ENCODE data around the gene TRIM29. TPM values are rescaled to one million over a fixed set of nuclear protein-coding genes. Genes with fewer than 3 reads are reported as not detected.

TRIM29 gene
- total RNA-seq, 2 donors from 2014 or later: not detected

GRCh38 chr11:120098503-120099020 is 39.4 kb downstream of the TRIM29 start:
- Histone ChIP-seq H3K27ac (ENCODE audit: low read depth, low read length) (no peak overlapping the region), H3K36me3 (ENCODE audit: control insufficient read depth, insufficient read depth, low read length) (no peaks in the 10 kb centered on the region), H3K27me3 (ENCODE audit: control insufficient read depth, insufficient read depth, low read length, poor library complexity, severe bottlenecking) (no peaks in the 10 kb centered on the region), H3K9ac (ENCODE audit: extremely low read depth, low read length, poor library complexity, severe bottlenecking) (no peak overlapping the region), H3K9me3 (ENCODE audit: control insufficient read depth, low read length) (no peaks in the 10 kb centered on the region), H3K4me1 (ENCODE audit: control insufficient read depth, insufficient read depth, low read length) (peaks cover 22% of the 10 kb centered on the region), H3K4me3 (ENCODE audit: low read length) (no peak overlapping the region)
- Mint-ChIP-seq H3K9me3 (no peaks in the 10 kb centered on the region), H3K4me1 (peaks cover 30% of the 10 kb centered on the region), H3K27ac (no peak overlapping the region), H3K4me3 (no peak overlapping the region), H3K36me3 (ENCODE audit: low read depth) (no peaks in the 10 kb centered on the region), H3K27me3 (ENCODE audit: insufficient read depth) (peaks cover 87% of the 10 kb centered on the region)
- TF ChIP-seq CTCF (conservative IDR thresholded peaks at IDR 0.05): no peak
- DNase-seq: no peak
- WGBS, 2 experiments (ENCODE audit: insufficient coverage in 1 of 2, insufficient read length in 1 of 2): 88 to 92% methylated on average over 9 to 14 of the region's 14 CpGs

GRCh38 chr11:120097721-120098385 is 40.1 kb downstream of the TRIM29 start:
- peaks cover 22% of the 10 kb centered on the region for H3K4me1 ChIP-seq (ENCODE audit: control insufficient read depth, insufficient read depth, low read length)
- Mint-ChIP-seq H3K9me3 (no peaks in the 10 kb centered on the region), H3K27ac (peak overlapping the region; percentile 89), H3K4me3 (peak overlapping the region; percentile 8), H3K36me3 (ENCODE audit: low read depth) (no peaks in the 10 kb centered on the region), H3K27me3 (ENCODE audit: insufficient read depth) (peaks cover 85% of the 10 kb centered on the region), H3K4me1 (peaks cover 30% of the 10 kb centered on the region)
- DNase-seq: peak; percentile 80
- no peak for TF ChIP-seq CTCF (conservative IDR thresholded peaks at IDR 0.05)
- WGBS, 2 experiments (ENCODE audit: insufficient coverage in 1 of 2, insufficient read length in 1 of 2): 59 to 67% methylated on average over 10 of the region's 10 CpGs
- no peaks in the 10 kb centered on the region for H3K36me3 ChIP-seq (ENCODE audit: control insufficient read depth, insufficient read depth, low read length)
- H3K27me3 ChIP-seq (ENCODE audit: control insufficient read depth, insufficient read depth, low read length, poor library complexity, severe bottlenecking): no peaks in the 10 kb centered on the region
- H3K9me3 ChIP-seq (ENCODE audit: control insufficient read depth, low read length): no peaks in the 10 kb centered on the region
- peak overlapping the region; percentile 48 for H3K9ac ChIP-seq (ENCODE audit: extremely low read depth, low read length, poor library complexity, severe bottlenecking)
- no peak overlapping the region for H3K27ac ChIP-seq (ENCODE audit: low read depth, low read length)
- H3K4me3 ChIP-seq (ENCODE audit: low read length): no peak overlapping the region

GRCh38 chr11:120096369-120097191 is 41.3 kb downstream of the TRIM29 start:
- TF ChIP-seq CTCF (conservative IDR thresholded peaks at IDR 0.05): no peak
- no peaks in the 10 kb centered on the region for H3K36me3 ChIP-seq (ENCODE audit: control insufficient read depth, insufficient read depth, low read length)
- H3K27ac ChIP-seq (ENCODE audit: low read depth, low read length): peak overlapping the region; percentile 5
- peaks cover 79% of the 10 kb centered on the region for H3K27me3 Mint-ChIP-seq (ENCODE audit: insufficient read depth)
- peaks cover 22% of the 10 kb centered on the region for H3K4me1 ChIP-seq (ENCODE audit: control insufficient read depth, insufficient read depth, low read length)
- no peaks in the 10 kb centered on the region for H3K9me3 Mint-ChIP-seq
- no peak overlapping the region for H3K4me3 ChIP-seq (ENCODE audit: low read length)
- peak overlapping the region; percentile 48 for H3K9ac ChIP-seq (ENCODE audit: extremely low read depth, low read length, poor library complexity, severe bottlenecking)
- 44 to 50% methylated on average over 6 to 15 of the region's 15 CpGs for WGBS, 2 experiments (ENCODE audit: insufficient coverage in 1 of 2, insufficient read length in 1 of 2)
- peak overlapping the region; percentile 61 for H3K27ac Mint-ChIP-seq
- DNase-seq: peak; percentile 82
- no peaks in the 10 kb centered on the region for H3K9me3 ChIP-seq (ENCODE audit: control insufficient read depth, low read length)
- no peaks in the 10 kb centered on the region for H3K36me3 Mint-ChIP-seq (ENCODE audit: low read depth)
- H3K4me1 Mint-ChIP-seq: peaks cover 34% of the 10 kb centered on the region
- no peaks in the 10 kb centered on the region for H3K27me3 ChIP-seq (ENCODE audit: control insufficient read depth, insufficient read depth, low read length, poor library complexity, severe bottlenecking)
- peak overlapping the region; percentile 27 for H3K4me3 Mint-ChIP-seq
